GM12873 (cell line): Measurements from ENCODE around the gene PECR.
A peak's percentile ranks its signal among the peaks of the same experiment; 100 is the strongest.

Source experiments
- TF ChIP-seq, protein P1 (sequence below): IDR thresholded peaks from 2 replicates; pipeline ENCODE4 v1.5.1; 2012; ENCODE audit warnings: low read depth, mild to moderate bottlenecking, moderate library complexity, low read length, control low read depth; ENCODE audit not compliant: insufficient read depth; ENCODE audit errors: missing control alignments

Gene PECR

DNA sequence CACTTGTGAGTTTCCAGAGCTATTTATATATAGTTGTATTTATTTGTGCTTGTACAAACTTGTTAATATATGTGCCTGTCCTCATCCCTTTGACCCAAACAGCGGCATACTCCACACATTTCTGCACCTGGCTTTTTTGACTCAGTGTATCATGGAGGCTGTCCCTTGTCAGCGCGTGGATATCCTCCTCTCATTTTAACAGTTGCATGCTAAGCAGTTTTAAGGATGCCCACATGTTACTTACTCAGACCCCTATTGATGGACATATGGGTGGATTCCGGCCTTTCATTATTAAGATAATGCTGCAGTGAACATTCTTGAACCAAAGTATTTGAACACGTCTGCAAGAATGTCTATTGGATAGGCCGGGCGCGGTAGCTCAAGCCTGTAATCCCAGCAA, 67.6 kb downstream of the PECR start:
- TF ChIP-seq, protein P1, sequence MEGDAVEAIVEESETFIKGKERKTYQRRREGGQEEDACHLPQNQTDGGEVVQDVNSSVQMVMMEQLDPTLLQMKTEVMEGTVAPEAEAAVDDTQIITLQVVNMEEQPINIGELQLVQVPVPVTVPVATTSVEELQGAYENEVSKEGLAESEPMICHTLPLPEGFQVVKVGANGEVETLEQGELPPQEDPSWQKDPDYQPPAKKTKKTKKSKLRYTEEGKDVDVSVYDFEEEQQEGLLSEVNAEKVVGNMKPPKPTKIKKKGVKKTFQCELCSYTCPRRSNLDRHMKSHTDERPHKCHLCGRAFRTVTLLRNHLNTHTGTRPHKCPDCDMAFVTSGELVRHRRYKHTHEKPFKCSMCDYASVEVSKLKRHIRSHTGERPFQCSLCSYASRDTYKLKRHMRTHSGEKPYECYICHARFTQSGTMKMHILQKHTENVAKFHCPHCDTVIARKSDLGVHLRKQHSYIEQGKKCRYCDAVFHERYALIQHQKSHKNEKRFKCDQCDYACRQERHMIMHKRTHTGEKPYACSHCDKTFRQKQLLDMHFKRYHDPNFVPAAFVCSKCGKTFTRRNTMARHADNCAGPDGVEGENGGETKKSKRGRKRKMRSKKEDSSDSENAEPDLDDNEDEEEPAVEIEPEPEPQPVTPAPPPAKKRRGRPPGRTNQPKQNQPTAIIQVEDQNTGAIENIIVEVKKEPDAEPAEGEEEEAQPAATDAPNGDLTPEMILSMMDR, result no peak

DNA sequence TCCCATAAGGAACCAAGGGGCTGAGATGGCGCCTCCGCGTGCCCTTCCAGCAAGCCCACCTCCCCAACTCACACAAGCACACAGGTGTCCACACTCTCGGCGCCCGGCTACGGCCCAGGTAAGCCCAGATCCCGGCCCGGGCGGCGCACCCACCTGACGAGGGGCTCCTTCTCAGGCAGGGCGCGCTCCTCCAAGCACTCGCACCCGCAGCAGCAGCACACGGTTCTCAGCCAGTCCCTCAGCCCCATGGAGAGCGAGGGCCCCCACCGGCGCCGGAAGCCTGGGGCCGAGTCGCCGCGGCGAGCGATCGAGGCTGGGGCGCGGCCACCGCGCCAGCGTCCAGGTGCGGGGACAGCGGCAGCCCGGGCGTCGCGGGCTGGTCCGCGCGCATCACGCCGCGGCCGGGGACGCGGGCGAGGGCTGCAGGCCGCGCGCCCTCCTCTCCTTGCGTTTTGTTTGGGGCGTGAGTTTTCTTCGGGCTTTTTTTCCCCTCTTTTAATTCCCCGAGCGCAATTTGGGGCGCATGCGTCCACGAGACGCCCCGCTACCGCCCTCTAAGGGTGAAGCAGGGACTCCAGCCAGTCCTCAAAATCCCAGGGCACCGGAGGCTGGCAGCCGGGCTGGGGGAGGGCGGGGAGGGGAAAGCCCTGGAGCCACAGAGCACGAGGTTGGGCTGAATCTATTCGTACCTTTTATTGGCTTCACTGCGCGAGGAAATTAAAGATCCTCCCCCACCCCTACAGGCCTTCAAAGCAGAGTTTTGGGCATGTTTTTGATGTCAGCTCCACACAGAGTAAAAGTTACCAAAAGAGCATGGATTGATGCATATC, 68.3 kb downstream of the PECR start, which contains the start of gene MREG:
MREG (minus strand) TSS at position 472 of the 830 bp plus-strand sequence; CDS start at position 248, 224 bp downstream.
- TF ChIP-seq, protein P1, result peak; percentile 76

DNA sequence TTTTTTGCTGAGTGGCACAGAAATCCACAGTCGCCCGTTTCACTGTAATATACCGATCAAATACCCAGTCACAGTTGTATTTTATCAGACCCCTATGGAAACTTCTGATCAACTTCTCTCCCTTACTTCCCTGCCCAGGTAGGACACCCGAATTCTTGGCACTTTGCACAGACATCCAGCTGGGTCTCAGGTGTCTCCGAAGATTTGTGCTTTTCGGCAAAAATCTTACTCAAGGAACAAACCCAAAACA, 68.9 kb downstream of the PECR start:
- TF ChIP-seq, protein P1, result no peak

DNA sequence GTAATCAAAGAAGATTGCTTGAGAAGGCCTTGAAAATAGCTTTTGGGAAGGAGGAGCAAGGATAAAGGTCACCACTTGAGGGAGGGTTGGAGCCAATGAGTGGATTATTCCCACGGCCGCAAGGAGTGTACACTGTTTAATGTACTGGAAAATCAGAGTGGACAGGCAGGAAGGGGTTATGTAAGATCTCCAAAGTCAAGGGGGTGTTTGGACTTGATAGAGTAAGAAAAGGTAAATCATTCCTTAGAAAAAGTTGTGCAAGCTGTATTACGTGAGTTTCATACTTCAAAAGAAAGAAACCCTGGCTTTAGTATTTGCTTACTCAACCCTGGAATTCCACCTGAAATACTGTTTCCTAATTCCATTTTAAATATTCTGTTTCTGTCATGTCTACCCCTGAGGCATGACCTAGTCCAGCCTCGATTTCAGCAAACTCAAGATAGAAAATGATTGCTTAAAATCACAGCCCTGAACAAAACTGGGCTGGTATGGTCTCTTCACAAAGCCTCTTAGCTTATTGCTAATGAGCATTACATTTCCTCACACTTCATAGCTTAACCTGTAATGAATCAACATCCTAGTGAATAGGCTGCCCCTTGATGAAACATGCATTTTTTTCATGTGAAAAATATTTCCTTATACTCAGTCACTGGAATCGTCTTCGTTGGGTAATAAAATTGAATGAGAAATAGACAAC, 69.3 kb downstream of the PECR start:
- TF ChIP-seq, protein P1, result no peak

DNA sequence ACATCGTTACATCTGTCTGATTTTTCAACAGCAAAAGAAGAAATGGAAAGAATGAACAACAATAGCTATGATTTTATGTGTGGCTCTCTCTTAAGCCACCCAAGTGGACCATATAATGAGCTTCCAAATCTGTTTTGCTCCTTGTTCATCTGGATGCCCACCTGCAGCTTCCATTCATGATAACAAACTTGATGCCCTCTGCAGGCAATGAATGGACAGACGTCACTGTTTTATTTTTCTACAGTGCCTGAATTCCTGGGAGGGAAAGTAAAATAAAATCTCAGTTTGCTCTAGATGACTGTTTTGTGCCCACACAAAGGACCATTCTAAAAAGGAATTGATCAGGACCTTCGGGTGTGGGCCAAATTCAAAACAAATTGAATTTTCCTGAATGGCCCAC, 73.2 kb downstream of the PECR start:
- TF ChIP-seq, protein P1, result no peak

DNA sequence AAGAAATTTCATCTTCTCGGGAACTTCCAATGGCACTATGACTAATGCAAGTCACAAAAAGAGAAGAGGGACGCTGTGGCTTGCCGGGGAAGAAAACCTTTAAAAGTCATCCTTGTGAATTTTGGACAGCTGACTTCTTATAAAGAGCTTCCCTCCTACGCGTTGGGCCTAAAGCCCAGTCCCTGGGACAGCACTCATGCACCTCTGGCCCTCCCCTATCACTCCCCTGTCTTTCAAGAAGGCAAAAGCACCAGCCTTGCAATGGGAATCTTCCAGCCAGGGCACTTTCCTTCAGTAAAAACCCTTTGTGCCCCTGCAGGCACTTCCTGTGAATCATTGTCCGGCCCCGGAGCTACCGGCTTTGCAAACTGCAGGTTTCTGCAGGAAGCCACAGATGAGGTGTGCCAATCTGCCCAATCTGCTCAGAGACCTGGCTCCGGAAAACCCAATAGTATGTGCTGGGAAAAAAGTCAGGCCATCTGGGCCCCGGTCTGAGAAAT, 75.4 kb downstream of the PECR start:
- TF ChIP-seq, protein P1, result peak; percentile 20

DNA sequence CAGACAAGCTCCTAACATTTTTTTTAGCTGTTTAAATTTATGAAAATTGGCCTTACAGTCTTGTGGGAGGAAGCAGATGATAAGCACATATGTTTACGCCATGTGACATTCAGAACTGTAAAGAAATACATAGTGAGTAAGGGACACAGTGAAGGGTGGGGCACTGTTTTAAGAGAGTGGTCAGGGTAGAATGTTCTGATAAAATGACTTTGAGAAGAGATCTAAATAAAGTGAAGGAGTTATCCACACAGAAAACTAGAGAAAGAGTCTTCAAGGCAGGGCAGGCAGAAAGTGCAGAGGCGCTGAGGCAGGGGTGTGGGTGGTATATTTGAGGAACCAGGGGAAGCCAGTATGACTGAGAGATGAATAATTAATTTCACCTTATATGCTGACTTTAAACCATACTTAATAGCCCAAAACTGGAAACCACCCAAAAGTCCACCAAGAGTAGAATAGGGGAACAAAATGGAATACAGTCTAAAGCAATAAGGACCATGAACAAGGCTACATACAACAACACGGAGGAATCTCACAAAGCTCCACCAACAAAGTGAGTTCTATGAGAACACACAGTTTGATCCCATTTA, 76.8 kb downstream of the PECR start:
- TF ChIP-seq, protein P1, result no peak
